ENCODE data around the gene SMG6. TPM values are rescaled to one million over a fixed set of nuclear protein-coding genes. Genes with fewer than 3 reads are reported as not detected.

SMG6 gene
- total and polyA plus RNA-seq, 2 of the 8 experiments (the other 6 are each of a cell fraction or from before 2014, with no cell fraction given) = 18.5 to 25.2 TPM

GRCh38 chr17:2068519-2069051 lies 235.0 kb downstream of the SMG6 start:
- Histone ChIP-seq H3K23me2 (ENCODE audit: low read depth, low read length) (no peaks in the 10 kb centered on the region), H3K23ac (ENCODE audit: insufficient read length) (no peak overlapping the region), H2BK5ac (ENCODE audit: low read depth, low read length) (no peak overlapping the region), H4K5ac (ENCODE audit: insufficient read length, low read depth, low read length) (no peak overlapping the region), H2BK20ac (ENCODE audit: low read length) (no peak overlapping the region), H3K4ac (replicated peaks; ENCODE audit: insufficient read length, low read depth, low read length) (no peak overlapping the region), H4K91ac (replicated peaks; ENCODE audit: insufficient read length, low read length) (no peak overlapping the region), H2BK12ac (ENCODE audit: low read depth, low read length) (no peak overlapping the region), H3K27me3 (replicated peaks in 1 of 4; ENCODE audit: control insufficient read depth in 3 of 4, extremely low read depth in 1 of 4, insufficient read depth in 3 of 4, low read length in 3 of 4) (no peaks in the 10 kb centered on the region), H3K4me3 (ENCODE audit: extremely low read depth in 1 of 4, insufficient read depth in 2 of 4, low read depth in 3 of 4, low read length in 4 of 4) (no peak overlapping the region), H3K9me3 (ENCODE audit: insufficient read depth in 2 of 2, low read depth in 1 of 2, low read length in 1 of 2) (no peaks in the 10 kb centered on the region), H4K20me1 (replicated peaks in 1 of 2; ENCODE audit: control insufficient read depth in 1 of 2, insufficient read depth in 2 of 2, low read length in 2 of 2) (peaks cover 5 to 9% of the 10 kb centered on the region in 2 experiments), H3K14ac (ENCODE audit: insufficient read length) (no peak overlapping the region), H3K4me1 (replicated peaks in 1 of 4; ENCODE audit: control insufficient read depth in 3 of 4, insufficient read depth in 4 of 4, low read length in 3 of 4) (peaks cover 0 to 13% (median 6%) of the 10 kb centered on the region in 4 experiments; a peak in 6 of 7 replicates), H2AFZ (ENCODE audit: low read length) (no peak overlapping the region), H3K4me2 (ENCODE audit: insufficient read depth in 1 of 2, low read depth in 2 of 2, low read length in 2 of 2) (no peak overlapping the region), H2BK15ac (ENCODE audit: low read length) (no peak overlapping the region), H2BK120ac (replicated peaks; ENCODE audit: low read depth, low read length) (no peak overlapping the region), H3K9ac (replicated peaks in 1 of 4; ENCODE audit: extremely low read depth in 1 of 4, low read depth in 3 of 4, low read length in 3 of 4) (no peak overlapping the region; a peak in 1 of 7 replicates), H4K8ac (ENCODE audit: extremely low read depth, insufficient read depth, low read length) (no peak overlapping the region; the same call in 1 of the 2 replicates), H3K79me1 (ENCODE audit: low read depth, low read length) (no peaks in the 10 kb centered on the region), H3K27ac (ENCODE audit: low read depth, low read length) (no peak overlapping the region), H3K18ac (ENCODE audit: extremely low read depth, low read length) (no peak overlapping the region), H2AK5ac (ENCODE audit: low read depth, low read length) (no peak overlapping the region), H3K79me2 (ENCODE audit: control insufficient read depth in 1 of 2, insufficient read depth in 2 of 2, low read length in 2 of 2) (no peaks in the 10 kb centered on the region), H3K36me3 (ENCODE audit: control insufficient read depth in 2 of 4, insufficient read depth in 4 of 4, low read length in 3 of 4) (peaks cover 0 to 4% (median 0%) of the 10 kb centered on the region in 4 experiments; a peak in 1 of 8 replicates), H3K56ac (replicated peaks; ENCODE audit: insufficient read length, low read depth, low read length) (no peak overlapping the region)
- no peak for DNase-seq (ENCODE audit: low read depth in 1 of 2, low spot score in 2 of 2)
- 90% methylated on average over 15 of the region's 15 CpGs; no CpG with 5 or more reads in 1 of the 2 experiments for WGBS, 2 experiments (ENCODE audit: extremely low coverage in 1 of 2, insufficient coverage in 1 of 2, insufficient read length in 1 of 2, insufficient replicate concordance in 2 of 2, low coverage in 1 of 2, low lambda C conversion rate in 2 of 2, missing lambda C conversion rate in 1 of 2)
- ChIA-PET CTCF (ENCODE audit: partially characterized antibody) (interaction anchor here (0.9 to 11.7 kb wide), 17 partner anchors 11 to 219 kb away, joined by 3 to 122 read pairs (median 4); partner anchors contain the start of gene HIC1), POLR2A (ENCODE audit: partially characterized antibody) (interaction anchor here (1.4 to 1.9 kb wide), 2 partner anchors 10 to 176 kb away, joined by 4 read pairs; no protein-coding TSS in a partner anchor)
- no peak for FAIRE-seq
- no peak for TF ChIP-seq CBX8 (IDR thresholded peaks at IDR 0.05; ENCODE audit: borderline replicate concordance, low read depth, low read length)
